ENCODE measurements around the gene IDH2.

GRCh38 chr15:90126022-90126421 is 23.8 kb upstream of the IDH2 start:
- TF ChIP-seq ZNF624 (tag by site-specific recombination; IDR thresholded peaks at IDR 0.05) (no peak), CTCF (tag by site-specific recombination; IDR thresholded peaks at IDR 0.05) (no peak), ZNF24 (tag by site-specific recombination; IDR thresholded peaks at IDR 0.05) (no peak), SP3 (tag by site-specific recombination; IDR thresholded peaks at IDR 0.05) (no peak)
